ENCODE measurements around the gene CKAP2L. TPM values are rescaled to one million over a fixed set of nuclear protein-coding genes. Genes with fewer than 3 reads are reported as not detected.

CKAP2L gene
- total RNA-seq, 1 donor from 2014 or later = 6.3 TPM

GRCh38 chr2:112811276-112811831 is 46.9 kb upstream of the CKAP2L start:
- TF ChIP-seq CTCF (IDR thresholded peaks at IDR 0.05) = no peak
- Mint-ChIP-seq H3K36me3 (ENCODE audit: unreplicated experiment) (no peaks in the 10 kb centered on the region), H3K27ac (ENCODE audit: unreplicated experiment) (peak overlapping the region; percentile 94), H3K4me3 (ENCODE audit: unreplicated experiment) (no peak overlapping the region), H3K27me3 (ENCODE audit: unreplicated experiment) (no peaks in the 10 kb centered on the region), H3K9me3 (ENCODE audit: unreplicated experiment) (peaks cover 13% of the 10 kb centered on the region), H3K4me1 (ENCODE audit: unreplicated experiment) (peaks cover 43% of the 10 kb centered on the region)
- no peak for DNase-seq (ENCODE audit: extremely low spot score, unreplicated experiment)

DNA sequence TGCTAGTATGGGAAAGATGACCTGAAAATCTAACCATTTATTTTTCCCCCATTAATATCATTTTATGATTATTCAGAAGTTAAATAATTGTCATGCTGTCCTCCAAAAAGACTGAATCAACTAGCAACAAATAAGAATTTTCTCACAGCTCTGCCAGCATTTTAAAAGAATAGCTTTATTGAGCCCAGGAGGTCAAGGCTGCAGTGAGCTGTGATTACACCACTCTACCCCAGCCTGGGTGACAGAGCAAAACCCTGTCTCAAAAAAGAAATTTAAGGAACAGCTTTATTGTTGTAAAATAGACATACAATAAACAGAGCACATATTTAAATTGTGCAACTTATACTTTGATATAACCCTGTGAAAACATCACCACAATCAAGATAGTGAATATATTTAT is 44.7 kb upstream of the CKAP2L start:
- no peaks in the 10 kb centered on the region for H3K27me3 Mint-ChIP-seq (ENCODE audit: unreplicated experiment)
- peaks cover 51% of the 10 kb centered on the region for H3K4me1 Mint-ChIP-seq (ENCODE audit: unreplicated experiment)
- H3K4me3 Mint-ChIP-seq (ENCODE audit: unreplicated experiment) = no peak overlapping the region
- H3K9me3 Mint-ChIP-seq (ENCODE audit: unreplicated experiment) = peaks cover 16% of the 10 kb centered on the region
- no peak for TF ChIP-seq CTCF (IDR thresholded peaks at IDR 0.05)
- no peak overlapping the region for H3K27ac Mint-ChIP-seq (ENCODE audit: unreplicated experiment)
- DNase-seq (ENCODE audit: extremely low spot score, unreplicated experiment) = no peak
- no peaks in the 10 kb centered on the region for H3K36me3 Mint-ChIP-seq (ENCODE audit: unreplicated experiment)

GRCh38 chr2:112807233-112807807 is 42.9 kb upstream of the CKAP2L start:
- Mint-ChIP-seq H3K9me3 (ENCODE audit: unreplicated experiment) (peaks cover 16% of the 10 kb centered on the region), H3K27ac (ENCODE audit: unreplicated experiment) (no peak overlapping the region), H3K27me3 (ENCODE audit: unreplicated experiment) (no peaks in the 10 kb centered on the region), H3K4me1 (ENCODE audit: unreplicated experiment) (peaks cover 45% of the 10 kb centered on the region), H3K4me3 (ENCODE audit: unreplicated experiment) (no peak overlapping the region), H3K36me3 (ENCODE audit: unreplicated experiment) (no peaks in the 10 kb centered on the region)
- no peak for TF ChIP-seq CTCF (IDR thresholded peaks at IDR 0.05)
- DNase-seq (ENCODE audit: extremely low spot score, unreplicated experiment) = no peak

DNA sequence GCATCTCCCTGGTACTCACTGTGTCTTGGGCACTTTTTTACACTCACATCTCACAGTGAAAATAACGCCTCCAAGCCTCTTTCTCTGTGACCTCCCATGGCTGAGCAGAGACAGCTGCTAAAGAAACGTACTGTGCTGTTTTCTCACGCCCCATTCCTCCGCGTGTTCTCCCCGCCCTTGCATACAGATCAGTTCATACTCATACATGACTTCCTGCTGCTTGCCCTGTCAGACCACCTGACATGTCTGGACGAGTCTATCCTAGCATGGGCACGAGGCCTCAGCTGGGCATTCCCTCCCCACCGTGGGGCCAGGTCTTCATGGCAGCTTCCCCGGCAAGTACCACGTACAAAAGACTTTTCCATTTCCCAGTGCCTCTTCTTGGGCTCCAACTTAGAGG is 41.1 kb upstream of the CKAP2L start:
- Mint-ChIP-seq H3K27ac (ENCODE audit: unreplicated experiment) (peak overlapping the region; percentile 96), H3K4me3 (ENCODE audit: unreplicated experiment) (no peak overlapping the region), H3K36me3 (ENCODE audit: unreplicated experiment) (no peaks in the 10 kb centered on the region), H3K4me1 (ENCODE audit: unreplicated experiment) (peaks cover 29% of the 10 kb centered on the region), H3K9me3 (ENCODE audit: unreplicated experiment) (peaks cover 18% of the 10 kb centered on the region), H3K27me3 (ENCODE audit: unreplicated experiment) (no peaks in the 10 kb centered on the region)
- no peak for TF ChIP-seq CTCF (IDR thresholded peaks at IDR 0.05)
- DNase-seq (ENCODE audit: extremely low spot score, unreplicated experiment) = no peak

DNA sequence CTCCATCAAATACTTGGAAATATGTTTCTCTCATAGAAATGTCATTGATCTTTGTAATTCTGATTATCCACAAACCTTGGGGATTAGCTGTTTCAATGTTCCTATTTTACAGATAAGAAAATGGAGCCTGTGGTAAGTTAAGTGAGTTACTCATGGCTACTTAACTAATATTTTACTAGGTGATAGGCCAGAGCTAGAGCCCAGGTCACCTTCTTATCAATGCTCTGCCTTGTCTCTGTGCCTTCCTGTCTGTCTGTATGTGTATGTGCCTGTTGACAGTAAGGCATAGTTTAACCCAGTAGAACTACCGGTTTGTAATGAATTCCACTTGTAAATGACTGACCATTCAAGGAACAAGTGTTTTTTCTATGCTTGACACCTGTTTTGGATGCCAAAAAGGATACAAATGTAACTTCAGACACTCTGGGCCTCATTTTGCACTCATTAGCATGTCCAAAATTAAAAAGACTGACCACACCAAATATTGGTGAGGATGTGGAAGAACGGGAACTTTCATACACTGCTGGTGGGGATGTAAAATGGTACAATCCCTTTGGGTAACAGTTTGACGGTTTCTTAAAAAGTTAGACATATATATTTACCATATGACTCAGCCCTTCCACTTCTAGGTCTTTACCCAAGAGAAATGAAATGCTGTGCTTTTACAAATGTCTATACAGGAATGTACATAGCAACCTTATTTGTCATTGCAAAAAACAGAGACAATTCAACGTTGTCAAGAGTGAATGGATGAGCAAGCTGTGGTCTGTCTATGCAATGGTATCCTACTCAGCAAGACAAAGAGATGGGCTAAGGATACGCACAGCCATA is 39.5 kb upstream of the CKAP2L start:
- Mint-ChIP-seq H3K4me3 (ENCODE audit: unreplicated experiment) (no peak overlapping the region), H3K36me3 (ENCODE audit: unreplicated experiment) (no peaks in the 10 kb centered on the region), H3K4me1 (ENCODE audit: unreplicated experiment) (peaks cover 28% of the 10 kb centered on the region), H3K27ac (ENCODE audit: unreplicated experiment) (peak overlapping the region; percentile 96), H3K9me3 (ENCODE audit: unreplicated experiment) (peaks cover 25% of the 10 kb centered on the region), H3K27me3 (ENCODE audit: unreplicated experiment) (no peaks in the 10 kb centered on the region)
- DNase-seq (ENCODE audit: extremely low spot score, unreplicated experiment) = no peak
- no peak for TF ChIP-seq CTCF (IDR thresholded peaks at IDR 0.05)

All from osteocyte (in vitro differentiated cells).